ENCODE measurements around the gene MED13L.

The MED13L gene

DNA sequence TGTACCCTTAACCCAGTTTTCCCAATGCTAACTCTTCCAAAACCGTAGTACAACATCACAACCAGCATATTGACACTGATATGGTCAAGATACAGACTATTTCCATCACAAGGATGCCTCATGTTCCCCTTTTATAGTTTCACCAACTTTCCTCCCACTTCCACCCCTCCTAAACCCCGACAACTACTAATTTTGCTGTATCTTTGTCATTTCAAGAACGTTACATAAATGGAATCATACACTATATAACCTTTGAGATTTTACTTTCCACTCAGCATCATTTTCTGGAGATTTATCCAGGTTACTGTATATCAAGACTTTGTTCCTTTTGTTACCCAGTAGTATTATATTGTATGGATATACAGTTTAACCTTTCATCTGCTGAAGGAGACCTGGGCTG lies 88.9 kb downstream of the MED13L start:
- in situ Hi-C loops (cut with MboI; ENCODE audit: low sequenced_read_pairs) = no loop called here

DNA sequence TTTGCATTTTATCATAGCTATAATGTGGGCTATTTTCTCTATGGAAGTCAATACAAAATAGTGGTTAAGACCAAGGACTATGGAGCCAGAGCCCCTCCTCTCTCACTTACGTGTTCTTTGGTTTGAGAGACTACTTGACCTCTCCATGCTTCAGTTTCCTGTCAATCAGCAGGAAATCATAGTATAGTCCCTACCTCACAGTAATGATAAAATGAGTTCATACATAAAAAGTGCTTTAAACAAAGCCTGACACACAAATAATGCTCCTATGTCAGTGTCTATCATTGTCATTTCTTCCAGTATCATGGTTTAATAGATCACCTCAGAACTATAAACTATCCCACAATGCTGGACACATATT lies 90.4 kb downstream of the MED13L start:
- in situ Hi-C loops (cut with MboI; ENCODE audit: low sequenced_read_pairs) = no loop called here

DNA sequence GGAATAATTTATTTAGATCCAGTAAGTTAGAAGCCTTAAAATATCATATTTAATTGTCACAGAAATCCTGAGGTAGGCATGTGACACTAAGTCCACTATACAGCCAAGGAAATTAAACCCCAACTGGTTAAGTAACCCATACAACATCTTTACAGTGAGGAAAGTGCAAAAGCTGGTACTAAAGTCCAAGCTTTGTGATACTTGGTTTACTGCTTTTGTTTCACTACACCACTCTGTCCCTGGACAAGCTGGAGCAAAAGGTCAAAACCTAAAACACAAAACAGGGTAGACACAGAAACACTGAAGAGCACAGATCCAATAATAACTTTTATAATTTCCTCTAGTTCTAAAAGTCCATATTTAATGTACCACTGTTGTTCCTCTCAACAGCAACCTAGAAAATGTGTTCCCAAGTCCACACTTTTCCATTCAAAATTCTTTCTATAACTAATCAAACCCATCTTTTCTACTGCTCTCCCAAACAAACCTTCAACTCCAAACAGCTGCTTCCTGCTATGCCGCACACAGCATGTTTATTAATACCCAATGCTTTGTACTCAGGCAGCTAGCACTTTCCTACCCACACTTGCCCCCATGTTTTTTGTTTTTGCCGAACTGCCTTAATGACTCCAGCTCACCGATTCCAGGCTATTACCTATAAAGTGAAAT lies 90.9 kb downstream of the MED13L start:
- in situ Hi-C loops (cut with MboI; ENCODE audit: low sequenced_read_pairs) = no loop called here

GRCh38 chr12:116184763-116185162 lies 92.7 kb downstream of the MED13L start:
- in situ Hi-C loops (cut with MboI; ENCODE audit: low sequenced_read_pairs) = no loop called here

- in situ Hi-C loops (cut with MboI; ENCODE audit: low sequenced_read_pairs) = no loop called here
Measured at GRCh38 chr12:116183741-116184141, 93.8 kb downstream of the MED13L start.

DNA sequence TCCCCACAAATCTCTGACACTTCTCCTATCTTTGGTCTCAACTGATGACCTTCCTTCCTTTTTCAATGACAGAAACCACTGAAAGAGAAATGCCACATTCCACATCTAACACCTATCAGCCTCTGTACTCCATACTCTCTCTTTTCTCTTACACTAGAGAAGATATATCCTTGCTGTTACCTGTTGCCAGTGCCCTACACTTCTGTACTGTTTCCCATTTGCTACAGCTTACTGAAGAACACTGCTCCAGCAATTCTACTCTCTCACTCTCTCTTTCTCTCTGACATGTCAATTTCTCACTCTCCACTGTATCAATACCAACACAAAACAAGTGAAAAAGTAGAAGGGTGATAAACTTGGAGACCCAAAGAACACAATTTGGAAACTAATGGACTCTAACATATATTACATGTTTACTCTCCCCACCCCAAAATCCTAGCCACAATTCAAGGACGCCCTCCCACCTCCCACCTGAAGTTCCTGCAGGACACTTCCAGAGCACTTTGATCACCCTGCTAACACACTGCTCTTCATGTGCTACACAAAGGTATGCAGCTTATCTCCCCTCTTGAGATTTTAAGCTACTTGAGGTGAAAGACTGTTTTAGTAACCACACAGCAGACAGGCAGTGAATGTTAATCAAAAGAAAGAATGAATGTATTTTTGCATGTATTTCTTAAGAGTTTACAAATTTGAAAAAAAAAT lies 95.0 kb downstream of the MED13L start:
- in situ Hi-C loops (cut with MboI; ENCODE audit: low sequenced_read_pairs) = no loop called here

GRCh38 chr12:116180448-116180847 lies 97.0 kb downstream of the MED13L start:
- in situ Hi-C loops (cut with MboI; ENCODE audit: low sequenced_read_pairs) = no loop called here

- in situ Hi-C loops (cut with MboI; ENCODE audit: low sequenced_read_pairs) = no loop called here
Measured at GRCh38 chr12:116179384-116179783, 98.1 kb downstream of the MED13L start.

- in situ Hi-C loops (cut with MboI; ENCODE audit: low sequenced_read_pairs) = no loop called here
Measured at GRCh38 chr12:116177017-116177416, 100.5 kb downstream of the MED13L start.

GRCh38 chr12:116174904-116175303 lies 102.6 kb downstream of the MED13L start:
- in situ Hi-C loops (cut with MboI; ENCODE audit: low sequenced_read_pairs) = no loop called here

GRCh38 chr12:116174006-116174405 lies 103.5 kb downstream of the MED13L start:
- in situ Hi-C loops (cut with MboI; ENCODE audit: low sequenced_read_pairs) = no loop called here

GRCh38 chr12:116172224-116172849 lies 105.2 kb downstream of the MED13L start:
- in situ Hi-C loops (cut with MboI; ENCODE audit: low sequenced_read_pairs) = no loop called here

DNA sequence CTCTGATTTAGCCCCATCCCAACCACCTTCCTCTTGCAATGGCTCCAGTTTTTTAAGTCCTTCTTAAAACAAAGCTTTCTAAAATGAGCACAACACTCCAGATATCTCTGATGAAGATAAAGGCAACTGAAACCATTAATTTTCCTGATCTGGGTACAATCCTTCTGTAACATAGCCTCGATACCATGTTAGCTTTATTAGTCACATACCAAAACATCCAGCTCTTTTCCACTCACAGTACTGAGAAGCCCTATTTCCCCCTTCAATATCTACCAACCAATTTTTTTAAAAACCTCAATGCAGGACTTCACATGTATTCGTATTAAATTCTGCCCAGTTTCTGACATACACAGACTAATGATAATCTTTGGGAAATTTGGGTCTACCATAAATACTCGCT lies 105.9 kb downstream of the MED13L start:
- in situ Hi-C loops (cut with MboI; ENCODE audit: low sequenced_read_pairs) = no loop called here

DNA sequence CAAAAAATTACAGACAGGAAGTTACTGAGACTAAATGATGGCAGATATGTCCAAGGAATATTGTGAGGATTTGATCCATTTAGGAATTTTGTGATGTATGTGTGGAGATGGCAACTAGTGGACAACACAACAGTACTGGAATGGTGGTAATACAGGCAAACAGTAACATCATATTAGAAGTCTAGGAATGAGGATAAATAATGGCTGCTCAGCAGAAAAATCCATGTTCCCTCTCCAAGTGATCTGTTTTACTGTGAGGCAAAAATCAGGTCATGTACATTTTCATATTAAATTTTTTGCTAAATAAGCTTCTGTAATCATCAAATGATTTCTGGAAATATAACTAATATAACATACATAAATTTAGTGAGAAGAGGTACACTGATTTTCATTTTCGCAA lies 108.4 kb downstream of the MED13L start:
- in situ Hi-C loops (cut with MboI; ENCODE audit: low sequenced_read_pairs) = no loop called here

GRCh38 chr12:116166306-116166705 lies 111.2 kb downstream of the MED13L start:
- in situ Hi-C loops (cut with MboI; ENCODE audit: low sequenced_read_pairs) = no loop called here

GRCh38 chr12:116165036-116165425 lies 112.5 kb downstream of the MED13L start:
- in situ Hi-C loops (cut with MboI; ENCODE audit: low sequenced_read_pairs) = no loop called here

- in situ Hi-C loops (cut with MboI; ENCODE audit: low sequenced_read_pairs) = no loop called here
Measured at GRCh38 chr12:116164250-116165035, 113.0 kb downstream of the MED13L start.

DNA sequence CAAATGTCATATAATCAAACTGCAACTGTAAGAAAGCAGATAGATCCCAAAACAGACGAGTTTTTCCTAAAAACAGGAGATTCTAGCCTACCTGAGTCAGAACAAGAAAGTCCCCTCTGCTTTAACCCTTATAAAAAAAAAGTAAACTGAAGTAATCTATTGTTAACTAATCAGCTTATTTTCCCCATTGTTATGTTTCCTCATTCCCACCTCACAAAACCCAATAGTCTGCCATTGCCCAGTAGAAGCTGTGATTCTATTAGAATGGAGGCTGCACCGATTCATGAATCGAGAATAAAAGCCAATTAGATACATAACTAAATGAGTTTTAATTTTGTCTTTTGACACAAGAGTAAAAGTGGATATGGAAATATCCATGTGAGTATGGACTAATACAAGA lies 115.4 kb downstream of the MED13L start:
- in situ Hi-C loops (cut with MboI; ENCODE audit: low sequenced_read_pairs) = no loop called here

GRCh38 chr12:116161588-116161987 lies 115.9 kb downstream of the MED13L start:
- in situ Hi-C loops (cut with MboI; ENCODE audit: low sequenced_read_pairs) = no loop called here

- in situ Hi-C loops (cut with MboI; ENCODE audit: low sequenced_read_pairs) = no loop called here
Measured at GRCh38 chr12:116160883-116161458, 116.5 kb downstream of the MED13L start.

- in situ Hi-C loops (cut with MboI; ENCODE audit: low sequenced_read_pairs) = no loop called here
Measured at GRCh38 chr12:116160231-116160630, 117.3 kb downstream of the MED13L start.
